LNCaP clone FGC (cell line): ENCODE data around the gene FSTL1.
A peak's percentile ranks its signal among the peaks of the same experiment; 100 is the strongest.

ENCODE experiments used
- DNase-seq: peaks from one replicate; pipeline ENCODE4 v3.0.0-alpha.2; 2011; ENCODE audit warnings: low read depth
- H3K4me3 ChIP-seq: 2 replicates; pipeline ENCODE4 v1.5.1; 2011; ENCODE audit warnings: mild to moderate bottlenecking, low read depth, low read length, control low read depth
- CTCF ChIP-seq: IDR thresholded peaks from 2 replicates; pipeline ENCODE4 v1.5.1; 2012; ENCODE audit warnings: mild to moderate bottlenecking; ENCODE audit not compliant: control insufficient read depth, insufficient read depth; ENCODE audit errors: extremely low read depth

FSTL1 gene

GRCh38 chr3:120369037-120369467, 81.7 kb downstream of the FSTL1 start:
- H3K4me3 ChIP-seq = no peak overlapping the region
- DNase-seq = no peak
- no peak for TF ChIP-seq CTCF

- TF ChIP-seq CTCF = no peak
- no peak for DNase-seq
- H3K4me3 ChIP-seq = no peak overlapping the region
These were observed 82.6 kb downstream of the FSTL1 start for GRCh38 chr3:120368172-120368571.

GRCh38 chr3:120364821-120365220, 86.0 kb downstream of the FSTL1 start:
- H3K4me3 ChIP-seq = no peak overlapping the region
- no peak for DNase-seq
- TF ChIP-seq CTCF = no peak

GRCh38 chr3:120364101-120364500, 86.7 kb downstream of the FSTL1 start:
- no peak for DNase-seq
- TF ChIP-seq CTCF = no peak
- H3K4me3 ChIP-seq = no peak overlapping the region

DNA sequence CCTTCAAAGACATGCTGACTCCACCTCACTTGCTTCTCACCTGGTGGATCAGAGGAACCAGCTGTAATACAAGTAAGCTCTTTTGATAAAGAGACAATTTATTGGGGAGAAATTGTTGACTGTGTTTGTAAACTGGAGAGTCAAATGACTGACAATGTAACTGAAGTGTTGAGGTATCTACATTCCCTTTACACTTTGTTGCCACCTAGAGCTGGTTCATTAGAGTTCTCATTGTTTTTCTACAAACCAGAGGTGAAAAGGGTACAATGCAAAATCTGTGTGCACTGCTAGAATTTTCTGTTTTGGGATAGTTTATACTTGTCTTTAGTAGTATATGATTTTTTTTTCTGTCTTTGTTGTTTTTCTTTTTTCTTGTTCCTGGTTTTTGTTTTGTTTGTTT, 93.0 kb downstream of the FSTL1 start:
- no peak for DNase-seq
- TF ChIP-seq CTCF = 0 out of 2 replicates have a peak, but pooled peaks have one; percentile 8
- H3K4me3 ChIP-seq = no peak overlapping the region

- H3K4me3 ChIP-seq = no peak overlapping the region
- TF ChIP-seq CTCF = no peak
- no peak for DNase-seq
These were observed 95.3 kb downstream of the FSTL1 start for GRCh38 chr3:120355486-120355885.

DNA sequence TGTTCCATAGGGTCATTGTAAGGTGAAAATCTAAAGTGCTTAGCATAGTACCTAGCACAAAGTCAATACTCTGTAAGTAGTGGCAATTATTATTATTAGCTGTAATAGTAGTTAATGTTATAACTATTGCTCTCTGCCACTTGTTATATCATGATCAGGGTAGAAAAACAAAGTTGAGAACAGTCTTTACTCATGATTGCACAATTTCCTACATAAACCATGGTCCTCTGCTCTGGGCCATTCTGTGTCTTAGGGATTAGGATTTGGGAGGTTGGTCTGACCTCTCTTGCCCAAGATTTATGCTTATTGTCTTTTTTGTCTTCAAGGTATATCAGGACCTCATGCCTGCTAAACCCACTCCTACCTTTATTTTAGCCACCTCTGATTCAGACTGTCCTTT, 97.3 kb downstream of the FSTL1 start:
- no peak overlapping the region for H3K4me3 ChIP-seq
- no peak for DNase-seq
- TF ChIP-seq CTCF = no peak
